GM18499 (cell line): ENCODE measurements around the gene GLT6D1.

Source experiments
- ATAC-seq: cut with Tn5 transposase; IDR thresholded peaks from one replicate; pipeline ENCODE4 v1.9.1; 2021; ENCODE audit warnings: moderate number of reproducible peaks; ENCODE audit not compliant: insufficient read depth, unreplicated experiment

GLT6D1 gene

DNA sequence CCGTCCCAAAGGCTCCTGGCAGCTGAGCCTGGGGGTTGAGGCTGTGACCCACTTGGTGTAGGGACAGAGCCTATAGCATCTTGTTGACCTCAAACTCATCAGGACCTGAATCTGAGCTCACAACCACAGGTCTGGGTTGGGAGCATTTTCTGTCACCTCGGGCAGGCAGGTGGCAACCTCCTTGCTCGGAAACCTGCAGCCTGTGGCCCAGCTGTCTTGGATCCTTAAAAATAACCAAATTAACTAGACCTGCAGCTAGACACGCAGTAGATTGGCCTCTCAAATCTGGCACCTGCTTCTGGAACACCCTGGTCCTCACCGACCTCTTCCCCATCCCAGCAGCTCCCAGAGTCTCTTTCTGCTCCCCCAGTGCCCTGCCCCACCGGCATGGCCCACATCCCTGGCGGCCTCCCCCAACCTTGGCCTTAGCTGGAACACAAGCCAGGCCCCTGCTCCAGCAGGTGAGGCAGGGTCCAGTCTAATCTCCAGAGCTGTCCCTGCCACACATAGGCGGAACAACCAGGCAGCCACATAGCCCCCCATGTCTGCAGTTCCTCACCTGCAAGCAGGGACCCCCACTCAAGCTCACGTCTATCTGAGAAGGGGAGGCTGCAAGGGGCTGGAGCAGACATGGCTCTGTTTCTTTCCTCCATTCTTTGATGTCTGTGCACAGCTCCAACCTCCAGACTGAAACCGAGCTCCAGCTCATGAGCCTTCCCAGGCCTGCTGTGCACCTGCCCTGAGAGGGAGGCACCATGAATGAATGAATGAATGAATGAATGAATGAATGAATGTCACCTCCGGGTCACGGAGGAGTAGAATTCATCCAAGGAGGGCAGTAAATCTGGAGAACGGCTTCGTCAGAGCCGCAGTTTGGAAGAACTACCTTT, 49.5 kb downstream of the GLT6D1 start:
- no peak for ATAC-seq

DNA sequence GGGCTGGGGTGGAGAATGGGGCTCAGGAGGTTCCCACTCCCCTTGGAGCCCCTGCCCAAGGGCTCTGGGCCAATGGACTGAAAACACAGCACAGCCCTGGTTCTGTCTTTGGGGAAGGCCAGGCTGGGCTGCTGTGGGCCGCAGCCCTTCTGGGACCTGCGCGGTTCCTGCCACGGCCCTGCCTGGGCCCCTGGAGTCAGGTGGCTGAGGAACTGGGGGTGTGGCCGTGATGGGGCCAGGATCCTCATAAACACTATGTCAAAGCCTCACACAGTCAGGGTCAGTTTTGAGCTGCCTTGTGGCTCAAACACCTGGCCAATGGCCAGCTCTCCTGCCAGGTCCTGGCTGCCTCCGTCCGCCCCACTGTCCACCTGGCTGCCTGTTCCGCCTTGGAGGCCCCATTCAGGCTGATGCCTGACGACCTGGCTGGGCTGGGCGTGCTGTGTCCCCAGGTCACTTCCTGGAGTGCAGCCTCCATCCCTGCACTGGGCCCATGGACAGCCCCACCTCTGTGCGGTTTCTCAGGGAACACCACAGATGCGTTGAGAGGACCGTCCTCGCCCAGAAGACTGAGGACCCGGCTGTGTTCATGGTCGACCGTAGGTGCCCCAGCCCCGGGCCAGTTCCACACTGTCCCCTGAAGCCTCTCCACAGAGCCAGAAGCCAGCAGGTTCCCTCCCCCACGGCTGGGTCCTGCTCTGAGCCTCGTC, 50.3 kb downstream of the GLT6D1 start:
- ATAC-seq, result no peak

DNA sequence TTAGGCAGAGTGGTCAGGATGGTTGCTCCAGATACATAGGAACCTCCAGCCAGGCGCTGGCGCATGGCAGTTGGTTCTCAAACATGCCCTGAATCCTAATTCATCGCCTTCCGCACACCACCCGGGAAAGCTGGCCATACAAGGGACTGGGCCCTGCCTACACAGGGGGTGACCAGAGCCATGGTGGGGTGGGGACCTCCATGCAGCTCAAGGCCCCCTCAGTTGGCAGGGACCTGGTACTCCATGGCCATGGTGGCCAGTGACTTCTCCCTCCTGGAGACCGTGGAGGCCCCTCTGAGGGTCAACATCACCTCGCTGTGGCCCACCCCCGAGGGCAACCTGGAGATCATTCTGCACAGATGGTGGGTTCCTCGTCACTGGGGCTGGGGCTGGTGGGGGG, 51.0 kb downstream of the GLT6D1 start:
- ATAC-seq, result no peak

DNA sequence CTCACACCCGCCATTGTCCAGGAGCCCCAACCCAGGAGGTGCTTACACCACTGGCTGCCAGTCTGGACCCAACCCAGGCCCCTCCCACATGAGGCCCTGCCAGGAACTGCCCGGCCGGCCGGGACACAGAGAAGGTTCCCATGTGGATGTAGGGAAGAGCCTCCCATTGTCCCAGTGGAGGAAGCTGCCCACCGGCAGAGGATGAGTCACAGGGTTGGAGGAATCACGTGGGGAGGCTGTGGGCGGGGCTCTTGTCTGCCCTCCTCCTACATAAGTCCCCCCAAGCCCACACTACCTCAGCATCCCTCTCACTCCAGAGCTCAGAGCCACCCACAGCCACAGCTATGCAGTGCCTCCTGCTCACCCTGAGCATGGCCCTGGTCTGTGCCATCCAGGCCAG, 51.7 kb downstream of the GLT6D1 start:
- no peak for ATAC-seq

DNA sequence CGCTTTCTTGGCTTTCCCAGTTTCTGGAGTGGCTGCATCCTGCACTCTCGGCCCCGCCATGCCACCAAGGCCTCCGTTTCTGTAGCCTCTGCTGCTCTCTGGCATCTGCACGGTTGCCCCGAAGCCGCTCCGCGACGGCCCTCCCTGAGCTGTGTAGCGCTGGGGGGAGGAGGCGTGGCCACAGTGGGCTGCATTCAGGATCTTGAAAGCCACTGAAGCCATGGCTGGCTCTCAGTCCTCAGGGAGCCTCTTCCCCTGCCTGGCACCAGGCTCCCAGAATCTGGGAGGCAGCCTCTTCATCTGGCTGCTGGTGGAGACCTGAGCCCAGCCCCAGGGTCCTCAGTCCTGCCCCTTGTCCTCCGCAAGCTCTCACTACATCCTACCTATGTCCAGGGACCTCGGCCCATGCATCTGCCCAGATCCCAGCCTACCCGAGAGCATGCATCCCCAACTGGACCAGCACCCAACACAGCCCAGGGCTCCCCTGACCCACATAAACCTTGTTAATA, 52.7 kb downstream of the GLT6D1 start:
- ATAC-seq, result no peak

DNA sequence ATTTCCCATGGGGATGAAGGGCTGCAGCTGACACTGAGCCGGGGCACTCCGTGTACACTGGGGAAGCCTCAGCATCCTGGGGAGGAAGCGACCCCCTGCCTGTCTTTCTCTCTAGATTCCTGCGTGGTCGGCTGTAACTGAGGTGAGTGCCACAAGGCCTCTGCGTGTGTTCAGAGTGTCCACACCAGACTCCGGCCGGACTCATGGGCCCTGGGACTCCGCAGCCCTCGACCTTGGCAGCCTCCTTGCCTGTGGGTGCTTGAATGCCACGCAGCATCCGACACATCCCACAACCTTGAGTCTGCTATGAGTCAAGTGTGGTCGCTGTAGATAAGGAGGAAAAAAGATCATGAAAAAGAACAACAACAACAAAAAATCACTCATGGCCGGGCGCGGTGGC, 54.4 kb downstream of the GLT6D1 start:
- ATAC-seq, result no peak

DNA sequence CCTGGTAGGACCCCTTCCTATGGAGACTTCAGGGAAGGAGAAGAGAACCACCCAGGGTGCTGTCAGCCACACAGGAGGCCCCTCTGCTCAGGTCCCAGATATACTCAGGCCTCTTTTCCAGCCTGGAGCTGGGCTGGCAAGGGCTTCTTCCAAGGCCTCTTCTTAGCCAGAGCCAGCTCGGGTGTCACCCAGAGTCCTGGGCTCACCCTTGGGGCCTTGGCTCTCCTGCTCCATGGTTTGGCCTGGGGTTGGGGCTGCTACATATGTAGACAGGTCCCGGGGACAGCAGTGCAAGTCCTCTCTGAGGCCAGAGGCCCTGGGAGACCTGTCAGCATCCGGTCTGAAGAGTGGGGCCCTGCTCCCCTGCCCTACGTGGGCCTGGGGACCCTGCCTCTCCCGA, 55.0 kb downstream of the GLT6D1 start:
- ATAC-seq, result no peak

DNA sequence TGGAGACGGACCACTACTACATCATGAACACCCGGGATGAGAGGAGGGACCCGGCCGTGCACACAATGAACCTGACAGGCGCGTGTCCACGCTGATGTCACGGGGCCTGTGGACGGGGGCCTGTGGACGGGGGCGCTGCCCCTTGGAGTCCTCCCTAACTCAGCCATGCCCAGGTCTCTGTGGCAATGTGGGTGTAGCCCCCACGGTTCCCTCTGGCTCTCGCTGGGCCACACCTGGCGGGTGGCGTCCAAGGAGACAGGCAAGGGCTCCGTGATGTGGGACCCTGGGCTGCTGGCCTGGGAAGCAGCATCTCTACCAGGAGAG, 55.7 kb downstream of the GLT6D1 start:
- ATAC-seq, result no peak

DNA sequence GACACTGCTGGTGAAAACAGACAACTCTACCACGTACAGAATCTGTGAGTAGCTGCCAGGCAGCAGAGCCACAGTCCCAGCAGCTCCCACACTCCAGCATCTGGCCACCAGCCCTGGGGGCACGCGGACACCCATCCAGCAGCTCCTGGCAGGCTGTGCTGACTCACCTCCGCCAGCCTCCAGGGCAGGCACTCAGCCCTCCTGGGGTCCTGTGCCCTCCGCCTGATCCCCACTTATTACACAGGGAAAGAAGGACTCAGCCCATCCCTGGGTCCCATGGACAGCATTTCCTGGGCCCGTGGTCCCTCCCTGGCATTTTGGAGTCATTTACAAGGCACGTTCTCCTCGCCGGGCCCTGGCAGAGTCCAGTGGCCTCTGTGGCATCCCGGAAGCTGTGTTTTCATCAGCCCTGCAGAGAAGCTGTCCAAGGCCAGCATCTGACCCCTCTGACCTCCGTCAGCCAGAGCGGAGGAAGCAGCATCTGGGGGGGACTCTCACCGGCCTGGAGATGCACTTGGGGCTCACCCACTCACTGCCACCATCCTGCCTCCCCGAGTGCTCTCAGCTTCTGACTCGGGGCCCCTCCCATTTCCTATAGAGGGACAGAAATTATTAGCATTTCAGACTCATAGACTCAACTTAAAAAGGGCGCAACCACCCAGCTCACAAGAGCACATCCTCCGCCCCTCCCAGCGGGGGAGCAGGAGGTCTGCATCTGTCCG, 56.2 kb downstream of the GLT6D1 start:
- ATAC-seq, result no peak

DNA sequence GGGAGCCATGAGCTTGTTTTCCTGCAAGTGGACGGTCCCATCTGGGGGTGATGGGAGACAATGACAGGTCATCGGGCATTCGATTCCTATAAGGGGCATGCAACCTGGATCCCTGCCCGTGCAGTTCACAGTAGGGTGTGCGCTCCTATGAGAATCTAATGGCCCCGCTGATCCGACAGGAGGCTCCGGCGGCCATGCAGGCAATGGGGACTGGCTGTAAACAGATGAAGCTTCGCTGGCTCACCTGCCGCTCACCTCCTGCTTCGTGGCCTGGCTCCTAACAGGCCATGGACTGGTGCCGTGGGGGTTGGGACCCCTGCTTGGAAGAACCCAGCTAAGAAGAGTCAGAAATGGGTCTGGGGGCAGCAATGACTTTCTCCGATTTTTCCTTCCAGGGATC, 56.8 kb downstream of the GLT6D1 start:
- no peak for ATAC-seq

DNA sequence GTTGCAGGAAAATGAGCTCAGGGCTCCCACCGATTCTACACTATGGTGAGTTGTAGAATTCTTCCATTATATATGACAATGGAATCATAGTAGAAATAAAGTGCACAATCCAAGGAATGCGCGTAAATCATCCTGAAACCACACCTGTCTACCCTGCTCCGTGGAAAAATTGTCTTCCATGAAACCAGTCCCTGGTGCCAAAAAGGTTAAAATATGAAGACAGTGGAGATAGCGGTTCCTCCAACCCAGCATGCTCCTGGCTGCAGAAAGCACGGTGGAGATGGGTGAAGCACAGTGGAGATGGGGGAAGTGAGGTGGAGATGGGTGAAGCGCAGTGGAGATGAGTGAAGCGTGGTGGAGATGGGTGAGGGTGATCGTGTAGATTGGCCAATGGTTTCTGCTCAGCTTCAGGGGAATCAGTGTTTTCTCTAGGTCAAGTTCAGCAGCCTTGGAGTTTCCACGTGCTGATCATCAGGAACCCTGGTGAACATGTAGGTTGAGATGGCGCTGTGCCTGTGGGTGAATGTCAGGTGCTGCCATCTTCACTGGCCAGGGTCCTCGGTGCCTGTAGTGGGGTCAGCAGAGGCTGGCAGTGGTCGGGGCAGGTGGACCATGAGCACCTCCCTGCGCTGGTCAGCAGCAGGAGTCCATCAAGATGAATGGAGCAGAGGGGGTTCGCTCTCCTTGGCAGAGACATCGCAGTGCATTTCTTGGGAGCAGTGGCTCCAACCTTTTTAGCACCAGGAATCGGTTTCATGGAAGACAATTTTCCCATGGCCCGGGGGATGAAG, 57.5 kb downstream of the GLT6D1 start:
- ATAC-seq, result no peak

DNA sequence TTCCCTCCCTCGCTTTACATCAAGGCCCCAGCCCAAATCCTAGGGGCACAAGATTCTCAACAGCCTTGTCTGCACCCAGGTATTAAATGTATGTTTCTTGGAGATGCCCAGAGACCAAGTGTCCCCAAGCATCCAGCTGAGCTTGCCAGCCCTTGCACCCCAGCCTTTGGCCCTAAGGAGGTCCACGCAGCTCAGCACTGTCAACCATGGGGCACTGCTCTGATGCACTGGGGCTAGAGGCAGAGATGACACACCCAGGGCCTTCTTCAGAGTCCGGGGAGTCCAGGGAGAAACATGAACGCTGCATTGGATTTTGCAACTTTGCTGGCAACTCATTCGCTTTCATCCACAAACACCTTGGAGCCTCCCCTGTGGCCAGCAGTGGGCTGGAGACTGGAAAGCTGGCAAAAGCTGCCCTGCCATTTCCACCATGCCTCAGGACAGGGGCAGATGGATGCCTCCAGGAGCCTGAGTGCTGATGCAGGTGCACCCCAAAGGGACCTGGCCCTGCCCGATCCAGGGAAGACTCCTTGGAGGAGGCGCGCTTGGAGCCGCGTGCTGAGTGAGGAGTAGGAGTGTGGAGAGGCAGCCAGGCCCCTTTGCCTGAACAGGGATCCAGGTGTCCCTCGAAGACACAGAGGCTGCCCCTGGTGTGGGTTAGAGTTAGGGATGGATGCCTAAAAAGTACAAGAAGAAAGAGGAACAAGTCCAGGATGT, 58.5 kb downstream of the GLT6D1 start:
- no peak for ATAC-seq

DNA sequence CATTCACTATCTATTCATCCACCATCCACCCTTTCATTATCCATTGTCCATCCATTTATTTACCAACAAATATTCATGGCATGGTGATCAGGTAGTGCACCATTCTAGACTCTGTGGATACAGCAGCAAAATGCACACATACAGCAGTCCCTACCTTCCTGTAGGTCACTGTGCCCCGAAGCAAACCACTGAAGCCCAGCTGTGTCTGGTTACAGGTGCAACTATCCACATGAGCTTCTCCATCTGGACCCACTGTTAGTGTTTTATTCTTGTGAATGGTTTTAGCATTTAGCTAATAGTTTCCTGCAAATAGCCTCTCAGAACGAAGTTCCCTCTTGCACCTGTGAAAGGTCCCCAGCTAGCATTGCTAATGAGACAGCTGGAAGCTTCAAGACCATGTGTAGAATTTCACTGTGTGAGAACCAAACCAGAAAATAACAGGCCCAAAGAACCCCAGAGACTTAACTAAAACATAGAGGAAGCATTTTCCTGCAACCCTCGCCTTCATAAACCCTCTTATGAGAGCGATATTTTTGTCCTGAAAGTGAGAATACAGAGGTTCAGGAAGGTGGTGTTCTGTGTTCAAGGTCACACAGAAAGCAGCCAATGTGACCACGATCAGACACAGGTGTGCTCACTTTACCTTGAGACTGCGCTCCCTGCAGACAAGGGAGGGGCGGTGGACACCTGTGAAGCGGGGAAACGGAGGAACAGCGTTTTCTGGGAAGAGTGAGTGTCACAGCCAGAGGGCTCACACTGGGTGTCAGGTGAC, 59.3 kb downstream of the GLT6D1 start:
- ATAC-seq, result no peak

DNA sequence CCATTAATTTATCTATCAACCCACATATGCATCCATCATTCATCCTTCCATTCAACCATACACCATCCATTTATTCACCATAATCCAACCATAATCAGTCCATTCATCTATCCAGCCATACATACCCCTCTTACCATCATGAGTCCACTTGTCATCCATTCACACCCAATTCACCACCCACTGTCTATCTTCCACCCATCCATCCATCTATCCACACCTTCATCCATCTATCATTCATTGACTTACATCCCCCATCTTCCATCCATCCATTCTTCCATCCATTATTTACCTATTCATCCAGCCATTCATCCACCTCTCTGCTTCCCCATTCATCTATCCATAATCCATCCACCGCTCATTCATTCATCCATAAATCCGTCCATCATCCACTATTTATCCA, 60.0 kb downstream of the GLT6D1 start:
- ATAC-seq, result no peak

DNA sequence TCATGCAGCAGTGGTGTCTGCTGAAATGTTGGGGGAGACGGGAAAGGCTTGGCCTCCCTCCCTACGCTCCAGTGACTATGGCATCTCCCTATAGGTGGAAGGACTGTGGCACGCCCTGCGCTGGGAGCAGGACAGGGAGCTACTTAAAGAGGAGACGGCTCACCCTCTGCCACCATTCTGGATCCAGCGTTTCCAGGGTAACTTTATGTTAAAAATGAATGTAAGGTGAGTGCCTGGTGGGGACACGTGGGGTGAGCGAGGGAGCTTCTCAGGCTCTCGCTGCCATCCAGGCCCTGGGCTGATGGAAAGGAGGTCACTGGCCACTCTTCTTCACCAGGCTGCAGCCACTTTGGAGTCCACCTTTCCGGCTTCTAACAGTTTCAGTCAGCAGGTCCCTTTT, 62.1 kb downstream of the GLT6D1 start:
- no peak for ATAC-seq

DNA sequence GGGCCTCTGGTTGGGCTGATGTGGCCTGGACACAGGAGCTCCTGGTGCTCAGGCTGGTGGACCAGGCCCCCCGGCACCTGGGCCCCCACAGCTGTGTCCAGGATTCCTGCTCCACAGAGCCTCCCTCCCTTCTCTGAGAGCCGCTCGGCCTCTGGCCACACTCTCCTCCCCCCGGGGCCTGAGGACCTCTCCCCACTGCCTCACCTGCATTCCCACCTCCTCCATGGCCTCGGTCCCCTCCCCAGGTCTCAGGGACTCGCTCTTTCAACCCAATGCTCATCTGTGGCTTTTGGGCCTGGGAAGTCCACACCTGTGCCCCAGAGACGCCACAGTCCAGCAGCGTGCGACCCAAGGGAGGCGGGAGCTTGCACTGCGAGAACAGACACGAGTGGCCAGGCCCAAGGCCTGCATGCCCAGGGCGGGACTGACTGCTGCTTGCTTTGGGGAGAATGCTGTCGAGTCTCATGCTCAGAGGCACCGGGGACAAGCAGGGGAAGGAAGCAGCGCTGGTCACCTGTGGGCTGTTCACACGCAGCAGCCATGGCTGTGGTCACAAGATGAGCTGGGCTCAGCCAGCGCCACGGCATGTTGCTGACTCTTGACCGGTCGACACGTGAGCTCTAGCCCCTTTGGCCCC, 63.2 kb downstream of the GLT6D1 start:
- ATAC-seq, result no peak

DNA sequence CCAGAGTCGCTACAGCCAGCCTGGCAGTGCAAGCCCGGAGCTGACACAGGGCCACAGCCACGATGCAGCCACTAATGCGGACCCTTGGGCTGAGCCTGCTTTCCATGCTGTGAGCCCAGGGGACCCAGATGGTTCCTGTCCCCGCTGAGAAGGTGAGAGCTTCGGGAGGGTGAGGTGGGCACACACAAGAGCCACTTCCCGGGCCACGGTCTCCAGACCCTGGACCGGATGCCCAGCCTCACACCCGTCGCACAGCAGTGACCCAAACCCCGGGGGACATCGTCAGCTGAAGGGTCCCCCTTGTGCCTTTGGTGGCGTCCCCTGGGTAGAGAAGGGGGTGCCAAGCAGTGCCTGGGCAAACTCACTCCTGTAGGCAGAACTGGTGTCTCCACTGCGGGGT, 64.4 kb downstream of the GLT6D1 start:
- ATAC-seq, result no peak

DNA sequence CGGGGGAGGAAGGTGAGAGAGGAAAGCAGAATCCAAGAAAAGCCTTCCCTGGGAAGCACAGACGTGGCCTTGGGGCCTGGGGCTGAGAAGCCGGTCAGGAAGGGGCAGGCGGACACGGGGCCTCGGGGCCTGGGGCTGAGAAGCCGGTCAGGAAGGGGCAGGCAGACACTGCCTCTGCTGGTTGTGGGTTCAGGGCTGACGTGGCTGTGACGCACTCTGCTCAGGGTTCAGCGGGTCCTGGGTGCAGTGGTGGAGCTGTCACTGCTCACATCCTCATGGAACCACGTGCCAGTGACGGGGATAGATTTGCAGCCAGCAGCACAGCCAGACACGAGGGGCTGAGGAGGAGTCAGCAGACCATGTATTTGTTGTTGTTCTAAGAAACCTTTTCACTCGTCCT, 65.0 kb downstream of the GLT6D1 start:
- ATAC-seq, result no peak
